SHP77 (cell line): ENCODE data around the gene BABAM2.

Source experiments
- DNase-seq, 2 experiments: peaks; one replicate each; lab custom pipeline; 2025; lab: John Stamatoyannopoulos, UW

Gene BABAM2

DNA sequence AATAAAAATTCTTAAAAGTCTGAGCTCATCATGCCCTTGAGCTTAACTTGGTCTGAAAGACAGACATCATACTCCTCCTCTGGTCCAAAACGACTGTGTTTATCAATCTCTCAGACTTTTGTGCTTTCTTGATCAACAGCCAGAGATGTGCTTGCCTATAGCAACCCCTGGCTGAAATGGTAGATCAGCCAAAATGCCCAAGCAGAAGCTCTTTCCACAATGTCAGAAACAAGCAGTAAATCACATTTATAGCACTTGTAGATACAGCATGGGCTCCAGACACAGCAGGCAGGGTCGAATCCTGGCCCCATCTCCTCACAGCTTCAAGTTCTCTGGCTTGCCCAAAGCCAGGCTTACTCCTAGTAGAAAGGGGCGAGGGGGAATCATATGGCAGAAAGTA lies 391.7 kb downstream of the BABAM2 start:
- no peak for DNase-seq

DNA sequence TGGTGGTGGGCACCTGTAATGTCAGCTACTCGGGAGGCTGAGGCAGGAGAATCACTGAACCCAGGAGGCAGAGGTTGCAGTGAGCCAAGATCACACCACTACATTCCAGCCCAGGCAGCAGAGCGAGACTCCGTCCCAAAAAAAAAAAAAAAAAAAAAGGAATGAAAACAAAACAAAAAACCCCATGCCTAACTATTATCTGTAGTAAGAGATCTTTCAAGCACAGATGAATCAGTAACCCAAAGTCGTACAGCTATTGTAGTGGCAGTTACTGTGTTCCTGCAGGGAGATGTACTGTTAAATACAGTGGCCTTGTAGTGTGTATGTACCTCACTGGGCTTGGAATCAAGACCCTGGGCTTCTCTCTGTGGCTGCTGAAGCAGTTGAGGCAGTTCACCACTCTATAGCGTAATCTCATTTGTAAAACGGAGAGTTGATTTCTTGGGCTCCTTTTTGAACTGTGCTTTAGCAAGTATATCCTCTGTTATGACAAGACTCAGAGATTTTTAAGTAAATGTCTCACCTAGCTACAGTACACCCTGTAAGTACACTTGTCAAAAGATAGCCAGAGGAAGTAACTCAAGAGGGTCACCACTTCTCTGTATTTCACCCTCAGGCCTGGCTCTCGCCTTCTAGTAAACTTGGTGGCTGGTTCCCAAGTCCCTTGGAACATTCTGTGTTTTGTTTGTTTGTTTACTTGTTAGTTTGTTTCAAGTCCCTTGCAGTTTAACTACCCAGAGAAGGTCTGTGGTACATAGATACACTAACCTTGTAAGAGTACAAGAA lies 392.5 kb downstream of the BABAM2 start:
- DNase-seq: no peak

DNA sequence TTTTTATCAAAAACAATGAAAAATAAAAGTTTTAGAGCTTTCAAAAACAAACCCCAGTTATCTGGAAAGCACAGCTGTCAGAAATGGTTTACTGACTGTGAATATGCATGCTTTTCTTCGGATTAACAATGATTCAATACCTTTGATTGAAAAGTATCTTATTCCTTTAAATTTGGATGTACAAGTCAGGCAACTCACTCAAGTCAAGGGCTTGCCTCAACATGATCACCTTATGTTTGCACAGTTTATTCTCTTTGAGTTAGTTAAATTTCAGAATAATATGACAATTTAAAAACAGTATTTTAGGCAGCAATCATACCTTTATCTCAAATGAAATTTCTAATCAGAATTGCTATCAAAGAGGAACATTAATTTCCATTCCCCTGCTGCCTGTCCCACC lies 393.3 kb downstream of the BABAM2 start:
- DNase-seq: no peak

DNA sequence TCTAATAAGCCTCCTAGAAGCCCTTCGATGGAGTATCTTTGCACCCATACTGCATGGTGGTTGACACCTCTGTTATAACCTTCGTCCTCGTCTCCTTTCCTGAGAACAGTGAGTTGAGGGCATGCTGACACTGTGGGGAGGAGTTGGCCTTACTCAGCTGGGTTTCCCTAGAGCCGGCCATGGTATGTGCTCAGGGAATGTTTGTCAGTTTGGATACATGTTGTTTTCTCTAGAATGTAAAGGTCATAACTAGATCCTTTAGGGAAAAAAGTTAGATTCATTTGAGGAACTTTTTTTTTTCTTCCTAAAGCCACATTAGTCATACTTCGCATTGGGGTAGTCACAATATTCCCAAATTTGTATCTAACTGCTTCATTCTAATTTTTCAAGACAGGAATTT lies 396.1 kb downstream of the BABAM2 start:
- no peak for DNase-seq

DNA sequence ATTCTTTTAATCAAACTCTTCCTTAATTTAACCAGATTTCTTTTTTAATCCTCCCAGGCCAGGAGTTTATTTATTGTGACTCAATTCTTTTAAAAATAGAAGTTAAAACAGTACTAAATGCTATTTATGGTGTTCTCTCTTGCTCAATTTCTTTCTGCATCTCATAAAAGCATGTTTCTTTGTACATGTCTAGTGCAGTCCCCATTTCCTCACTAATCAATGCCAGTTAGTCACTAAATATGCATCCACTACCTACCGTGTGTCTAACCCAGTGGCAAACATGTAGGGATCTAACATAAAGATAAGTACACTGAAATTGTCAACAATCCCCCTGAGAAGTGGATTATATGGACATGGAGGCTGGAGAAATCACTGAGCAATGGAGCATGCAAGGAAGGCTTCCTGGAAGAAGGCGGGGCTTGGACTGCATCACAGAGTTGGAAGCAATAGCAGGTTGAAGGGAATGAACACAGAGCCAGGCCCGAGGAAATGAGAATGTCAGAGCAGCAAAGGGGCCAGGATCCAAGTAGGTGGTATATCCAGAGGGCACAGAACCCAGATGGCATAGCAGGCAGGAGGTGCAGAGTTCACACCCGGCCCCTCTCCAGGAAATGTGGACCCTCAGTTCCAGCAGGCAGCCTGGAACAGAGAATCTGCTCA lies 396.9 kb downstream of the BABAM2 start:
- no peak for DNase-seq

DNA sequence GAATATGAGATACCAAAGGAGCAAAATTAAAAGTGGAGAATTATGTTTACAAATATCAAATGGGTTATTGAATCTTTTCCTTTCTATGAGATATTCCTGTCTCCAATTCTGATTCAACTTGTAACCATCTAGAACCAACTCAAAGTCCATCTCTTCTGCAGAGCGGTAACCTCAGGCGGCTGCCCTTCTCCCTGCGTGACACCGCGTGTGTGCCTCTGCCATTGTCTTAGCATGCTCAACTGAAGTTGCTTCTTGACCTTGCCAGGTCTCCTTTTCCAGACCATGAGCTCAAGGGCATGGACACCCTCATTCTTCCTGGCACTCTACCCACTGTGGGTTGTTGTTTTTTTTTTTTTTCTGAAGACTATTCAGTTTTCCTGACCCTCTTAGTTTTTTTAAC lies 398.1 kb downstream of the BABAM2 start:
- no peak for DNase-seq

DNA sequence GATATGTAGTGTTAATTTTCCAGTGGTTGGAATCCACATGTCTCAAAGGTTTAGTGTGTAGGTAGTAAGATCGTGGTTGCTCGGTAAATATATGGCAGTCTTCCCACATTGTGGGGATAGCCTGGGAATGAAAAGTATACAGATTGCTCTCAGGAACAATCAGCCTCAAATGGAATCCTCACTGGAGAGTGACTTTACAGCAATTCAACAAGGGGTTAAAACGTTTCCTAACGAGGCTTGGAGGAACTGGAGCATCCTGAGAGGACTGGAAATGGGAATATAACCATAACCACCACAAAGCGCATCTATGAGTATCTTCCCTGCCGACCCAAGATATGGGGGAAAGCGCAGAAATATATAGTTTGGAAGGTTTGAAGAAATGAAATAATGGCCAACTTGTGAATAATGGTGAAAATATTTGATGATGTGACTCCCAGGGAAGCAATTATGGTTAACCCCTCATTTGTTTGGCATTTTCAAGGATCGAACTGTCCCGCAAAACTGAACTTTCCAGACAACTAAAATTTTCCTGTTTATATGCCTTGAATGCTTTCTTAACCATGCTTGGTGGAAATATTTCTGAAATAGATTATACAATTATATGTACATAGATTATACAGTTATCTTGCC lies 401.4 kb downstream of the BABAM2 start:
- no peak for DNase-seq

DNA sequence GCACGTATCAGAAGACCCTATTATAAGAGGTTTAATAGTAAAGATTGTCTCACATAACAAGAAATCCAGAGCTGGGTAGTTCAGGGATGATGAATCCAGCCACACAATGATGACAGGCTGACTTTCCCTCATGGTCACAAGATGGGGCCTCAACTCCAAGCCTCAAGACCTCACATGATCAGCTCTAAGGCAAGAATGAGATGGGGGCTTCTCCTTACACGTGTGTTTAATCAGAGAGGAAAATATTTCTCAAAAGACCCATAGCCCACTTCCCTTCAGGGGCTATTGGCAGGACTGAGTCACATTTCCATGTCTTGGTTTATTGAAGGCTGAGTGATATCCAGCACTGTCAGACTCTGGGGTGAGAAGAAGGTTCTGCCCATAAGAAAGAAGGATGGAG lies 402.0 kb downstream of the BABAM2 start:
- DNase-seq: no peak

DNA sequence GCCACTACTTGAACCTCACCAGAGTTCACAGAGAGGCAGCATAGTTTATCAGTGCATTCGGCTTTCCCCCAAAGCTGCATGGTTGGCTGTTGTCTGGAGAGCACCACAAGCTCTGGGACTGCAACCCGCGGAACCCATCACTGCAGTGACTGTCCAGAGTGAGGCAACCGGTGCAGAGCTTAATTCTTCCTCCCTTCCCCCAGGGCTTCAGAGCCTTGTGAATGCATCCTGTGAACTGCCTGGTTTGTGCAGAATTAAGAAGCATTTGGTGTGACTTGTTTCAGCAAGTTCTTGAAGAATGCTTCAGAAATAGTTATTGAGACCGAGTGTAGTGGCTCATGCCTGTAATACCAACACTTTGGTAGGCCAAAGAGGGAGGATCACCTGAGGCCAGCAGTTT lies 402.9 kb downstream of the BABAM2 start:
- no peak for DNase-seq

DNA sequence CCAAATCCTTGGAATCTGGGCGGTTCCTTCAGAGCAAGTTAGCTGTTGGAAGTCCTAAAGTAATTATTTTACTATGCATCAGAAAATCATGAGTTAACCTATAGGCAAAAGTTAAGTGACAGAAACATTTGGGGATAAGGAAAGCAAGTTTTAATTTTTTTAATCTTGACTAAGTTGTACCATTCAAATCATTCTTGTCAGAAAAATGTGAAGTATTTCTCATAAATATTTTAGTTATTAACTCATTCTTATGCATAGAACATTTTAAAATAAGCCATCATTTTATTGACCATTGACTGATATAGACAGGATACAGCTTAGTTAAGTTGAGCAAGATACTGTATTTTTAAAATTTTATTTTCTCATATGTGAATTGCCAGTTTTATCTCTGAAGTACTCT lies 403.9 kb downstream of the BABAM2 start:
- DNase-seq: no peak

DNA sequence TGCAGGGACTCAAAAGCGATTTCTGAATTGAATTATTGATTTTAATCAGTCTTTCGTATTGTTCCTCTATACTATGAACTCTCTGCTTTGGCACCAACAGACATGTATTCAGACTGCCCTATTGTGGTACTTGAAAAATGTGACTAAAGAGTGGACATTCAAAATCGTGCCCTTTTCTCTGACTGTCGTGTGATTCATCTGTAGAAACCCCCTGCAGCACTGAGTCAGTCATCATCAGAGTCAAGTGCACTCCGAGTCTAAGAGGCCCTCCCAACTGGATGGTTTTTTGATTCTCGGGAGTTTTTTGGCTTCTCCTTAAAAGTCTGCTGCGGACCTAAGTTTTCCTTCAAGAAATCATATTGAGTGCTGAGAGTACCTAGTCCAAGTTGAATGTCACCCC lies 405.7 kb downstream of the BABAM2 start:
- DNase-seq: no peak

DNA sequence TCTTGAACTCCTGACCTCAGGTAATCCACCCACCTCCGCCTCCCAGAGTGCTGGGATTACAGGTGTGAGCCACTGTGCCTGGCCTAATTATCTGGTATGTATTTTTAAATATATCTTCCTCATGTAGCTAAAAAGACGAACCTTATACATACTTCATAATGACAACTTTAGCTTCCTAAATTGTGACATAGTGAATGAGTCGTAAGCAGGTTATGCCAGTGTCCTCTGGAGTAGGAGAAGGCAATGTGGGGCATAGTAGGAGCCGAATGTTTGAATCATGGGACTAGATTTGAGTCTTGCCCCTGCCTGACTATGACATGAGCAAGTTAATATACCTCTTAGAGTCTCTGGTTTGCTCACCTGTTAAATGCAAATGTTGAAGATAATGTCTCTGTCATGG lies 406.4 kb downstream of the BABAM2 start:
- DNase-seq: no peak

DNA sequence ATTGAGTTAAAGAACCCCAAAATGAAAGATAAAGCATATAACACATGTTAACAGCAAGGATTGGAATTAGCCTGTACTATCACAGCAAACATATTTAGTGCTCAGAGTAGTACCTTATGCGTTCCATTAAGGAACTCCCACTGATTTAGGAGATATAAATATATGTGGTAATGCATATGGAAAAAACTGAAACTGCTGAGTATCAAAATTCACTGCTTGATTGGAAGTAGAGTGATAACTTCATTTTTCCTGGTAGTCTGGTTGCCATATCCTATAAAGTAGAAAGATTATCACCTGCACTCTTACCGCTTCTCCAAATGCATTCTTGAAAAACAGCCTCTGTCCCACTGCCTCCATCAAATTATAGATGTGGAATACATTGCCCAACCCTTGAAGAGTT lies 407.0 kb downstream of the BABAM2 start:
- DNase-seq: no peak

DNA sequence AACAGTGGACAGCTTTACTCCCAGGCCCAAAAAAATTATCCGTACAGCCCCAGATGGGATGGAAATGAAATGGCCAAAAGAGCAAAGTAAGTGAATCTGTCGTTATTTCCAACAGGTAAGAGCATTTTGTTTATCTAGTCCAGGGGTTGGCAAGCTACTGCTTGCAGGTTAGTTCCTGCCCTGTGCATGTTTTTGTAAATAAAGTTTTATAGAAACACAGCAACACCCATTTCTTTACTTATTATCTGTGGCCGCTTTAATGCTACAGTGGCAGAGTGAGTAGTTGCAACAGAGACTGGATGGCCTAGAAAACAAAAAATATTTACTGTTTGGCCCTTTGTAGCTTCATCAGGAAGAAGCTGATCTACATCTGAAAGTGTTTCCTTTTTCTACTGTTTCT lies 407.9 kb downstream of the BABAM2 start:
- no peak for DNase-seq

DNA sequence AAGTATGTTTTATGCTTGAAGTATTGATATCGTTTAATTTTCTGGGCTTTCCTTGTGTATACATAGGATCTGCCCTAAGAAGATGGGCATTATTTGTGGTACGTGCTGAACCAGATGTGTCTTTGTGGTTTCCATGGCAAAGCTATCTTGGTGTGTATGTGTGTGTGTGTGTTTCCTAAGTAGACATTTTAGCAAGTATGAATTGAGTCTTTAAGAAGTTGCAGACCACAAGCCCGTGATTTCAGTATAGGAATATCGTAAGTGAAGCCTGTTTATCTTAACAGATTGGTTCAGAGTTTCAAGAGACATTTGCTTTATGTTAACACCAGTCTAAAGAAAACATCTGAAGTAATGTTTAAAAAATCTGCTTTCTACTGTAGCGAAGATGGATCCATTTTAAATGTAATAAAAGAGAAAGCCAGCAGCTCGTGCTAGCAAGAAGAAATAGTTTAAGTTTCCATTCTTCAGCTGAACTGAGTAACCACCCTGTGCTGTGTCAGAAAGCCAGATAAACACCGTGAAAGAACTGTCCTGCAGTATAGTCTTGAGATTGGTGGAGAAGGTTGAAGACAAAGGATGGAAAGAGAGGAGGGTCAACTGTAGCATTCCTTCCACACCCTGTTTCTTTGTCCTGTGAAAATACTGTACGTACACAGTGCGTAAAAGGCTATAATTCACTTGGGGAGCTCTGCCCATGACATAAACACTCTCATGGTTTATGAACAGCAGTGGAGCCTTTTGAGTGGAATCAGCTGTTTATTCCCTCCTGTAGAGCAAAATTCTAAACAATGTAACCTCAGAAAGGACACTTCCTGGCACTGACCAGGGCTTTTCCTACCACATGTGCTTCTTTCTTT lies 410.2 kb downstream of the BABAM2 start:
- no peak for DNase-seq

DNA sequence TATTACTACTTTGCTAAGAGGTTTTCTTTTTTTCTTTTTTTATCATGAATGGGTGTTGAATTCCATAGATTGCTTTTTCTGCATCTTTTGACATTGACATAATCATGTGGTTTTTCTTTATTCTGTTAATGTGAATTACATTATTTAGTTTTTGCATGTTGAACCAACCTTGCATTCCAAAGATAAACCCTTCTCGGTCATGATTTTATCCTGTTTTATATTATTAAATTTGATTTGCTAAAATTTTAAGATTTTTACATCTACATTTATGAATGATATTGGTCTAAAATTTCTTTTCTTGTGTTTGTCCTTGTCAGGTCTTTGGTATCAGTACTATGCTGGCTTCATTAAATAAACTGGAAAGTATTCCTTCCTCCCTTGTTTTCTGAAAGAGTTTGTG lies 414.7 kb downstream of the BABAM2 start:
- DNase-seq: no peak

DNA sequence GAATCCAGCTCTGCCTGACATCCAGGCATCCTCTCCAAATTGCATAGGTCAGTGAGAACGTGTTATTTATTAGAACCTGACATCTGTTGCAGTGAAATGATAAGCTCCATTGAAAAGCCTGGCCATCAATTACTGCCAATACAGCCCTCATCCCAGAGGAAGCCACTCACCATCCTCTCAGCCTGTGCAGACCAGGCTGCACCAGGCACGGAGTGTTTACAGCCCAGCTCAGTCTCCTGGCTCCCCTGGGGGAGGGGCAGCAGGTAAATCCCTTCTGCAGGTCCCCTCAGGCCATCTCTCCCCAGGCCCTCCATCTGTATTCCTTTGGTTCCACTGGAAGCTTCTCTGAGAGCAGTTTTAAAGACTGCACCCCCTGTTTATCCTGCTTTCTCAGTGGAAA lies 419.6 kb downstream of the BABAM2 start:
- DNase-seq: no peak

DNA sequence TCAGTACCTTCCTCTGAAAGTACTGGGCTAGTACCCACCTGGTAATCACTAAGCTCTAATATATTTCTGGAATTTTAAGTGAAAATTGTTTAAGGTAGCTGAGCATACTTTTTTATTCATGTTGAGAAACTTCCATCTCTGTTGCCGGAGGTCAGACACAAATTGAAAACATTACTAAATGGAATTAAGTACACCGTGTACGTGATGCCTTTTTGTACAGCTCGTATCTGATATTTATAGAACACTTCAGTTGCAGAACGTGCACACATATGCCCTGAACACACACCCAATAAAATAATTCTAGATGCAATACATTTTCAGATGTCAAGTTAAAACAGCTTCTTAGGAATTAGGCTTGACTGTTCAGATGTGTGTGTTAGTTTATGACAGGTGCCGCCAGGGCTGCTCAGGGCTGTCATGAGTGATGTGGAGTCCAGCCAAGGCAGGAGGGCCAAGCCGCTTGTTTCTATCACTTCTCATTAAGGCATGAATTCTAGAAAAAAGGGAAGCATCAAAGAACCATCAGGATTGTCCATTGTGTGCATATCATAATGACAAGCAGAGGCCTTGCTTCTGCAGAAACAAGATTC lies 421.2 kb downstream of the BABAM2 start:
- DNase-seq: no peak

DNA sequence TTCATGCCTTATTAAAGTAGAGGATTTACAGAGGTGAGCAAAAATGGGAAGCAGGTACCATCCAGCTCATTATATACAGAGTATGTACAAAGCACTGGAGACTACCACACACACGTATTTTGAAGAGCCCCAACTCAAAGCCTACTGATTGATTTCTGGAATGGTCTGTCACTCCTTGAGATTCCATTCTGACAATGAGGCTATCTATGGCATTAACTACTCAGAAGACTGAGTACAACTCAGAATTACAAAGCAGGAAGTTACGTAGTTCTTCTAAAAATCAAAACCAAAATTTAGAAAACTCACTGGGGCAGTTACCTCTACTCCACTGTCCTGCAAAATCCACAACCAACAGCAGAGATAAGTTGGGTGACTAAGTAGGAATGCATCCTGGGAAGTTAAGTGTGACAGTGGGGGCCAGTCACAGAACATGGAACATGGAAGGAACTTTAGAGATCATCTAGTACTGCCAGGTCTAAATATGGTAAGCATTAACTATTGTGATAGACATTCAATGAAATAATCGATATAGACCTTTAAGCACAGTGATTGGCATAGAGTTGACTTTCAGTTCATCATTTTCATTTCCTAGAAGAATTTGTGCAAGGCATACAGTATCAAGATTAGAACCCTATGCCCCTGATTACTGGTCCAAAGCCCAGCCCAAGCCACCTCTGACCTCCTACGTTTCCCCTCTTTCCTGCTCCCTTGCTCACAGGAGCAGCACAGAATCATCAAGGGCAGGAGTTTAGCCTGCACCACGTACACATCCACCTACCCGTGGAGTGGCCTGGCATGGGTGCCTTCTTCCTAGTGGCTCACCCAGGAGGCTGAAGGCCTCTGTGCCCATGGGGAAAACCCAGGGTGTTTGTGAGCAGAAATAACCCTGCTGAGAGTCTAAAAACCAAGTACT lies 422.0 kb downstream of the BABAM2 start:
- DNase-seq: no peak

DNA sequence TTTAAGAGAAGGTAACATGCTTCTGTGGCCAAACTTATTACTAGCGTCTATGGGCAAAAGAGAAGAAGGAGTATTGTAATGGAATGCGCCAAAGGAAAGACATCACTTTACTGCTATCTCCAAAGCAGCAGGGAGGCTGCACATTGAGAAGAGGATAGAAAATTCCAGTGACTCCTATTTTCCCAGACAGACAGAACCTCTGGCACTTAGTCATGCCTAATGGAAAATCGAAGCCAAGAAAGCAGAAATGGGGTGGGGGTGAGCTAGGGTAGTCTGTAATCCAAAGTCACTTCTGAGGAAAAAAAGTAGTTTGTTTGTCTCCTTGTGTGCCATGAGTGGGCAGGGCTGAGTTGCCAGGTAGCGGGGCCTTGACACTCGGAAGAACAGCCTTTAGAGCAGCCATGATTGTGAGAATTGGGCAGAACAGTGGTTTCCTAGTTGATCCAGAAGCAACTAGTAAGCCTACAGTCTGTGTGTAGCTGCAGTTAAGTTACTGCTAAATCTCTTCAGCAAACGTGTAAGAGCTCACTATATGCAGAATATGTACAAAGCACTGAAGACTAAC lies 422.8 kb downstream of the BABAM2 start:
- no peak for DNase-seq

DNA sequence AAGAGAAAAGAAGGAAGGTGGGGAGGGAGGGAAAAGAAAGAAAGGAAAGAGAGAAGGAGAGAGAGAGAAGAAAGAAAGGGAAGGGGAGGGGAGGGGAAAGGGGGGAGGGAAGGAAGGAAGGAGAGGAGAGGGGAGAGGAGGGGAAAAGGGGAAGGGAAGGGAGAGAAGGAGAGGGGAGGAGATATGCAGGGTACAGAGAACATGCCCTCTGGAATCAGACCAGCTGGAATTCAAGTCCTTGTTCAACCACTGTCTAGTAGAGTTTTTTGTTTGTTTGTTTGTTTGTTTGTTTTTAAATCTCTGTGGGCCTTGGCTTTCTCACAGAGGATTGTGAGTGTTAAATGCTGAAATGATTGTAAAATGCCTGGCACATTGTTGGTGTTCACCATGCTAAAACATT lies 424.4 kb downstream of the BABAM2 start:
- no peak for DNase-seq
